GM12874 (cell line): ENCODE results near the gene CAPN15.

Experiments used
- TF ChIP-seq, protein P1 (sequence below): IDR thresholded peaks from 2 replicates; pipeline ENCODE4 v1.5.1; 2011; ENCODE audit warnings: low read depth, mild to moderate bottlenecking, control low read depth, low read length, moderate library complexity; ENCODE audit not compliant: insufficient read depth

The CAPN15 gene

DNA sequence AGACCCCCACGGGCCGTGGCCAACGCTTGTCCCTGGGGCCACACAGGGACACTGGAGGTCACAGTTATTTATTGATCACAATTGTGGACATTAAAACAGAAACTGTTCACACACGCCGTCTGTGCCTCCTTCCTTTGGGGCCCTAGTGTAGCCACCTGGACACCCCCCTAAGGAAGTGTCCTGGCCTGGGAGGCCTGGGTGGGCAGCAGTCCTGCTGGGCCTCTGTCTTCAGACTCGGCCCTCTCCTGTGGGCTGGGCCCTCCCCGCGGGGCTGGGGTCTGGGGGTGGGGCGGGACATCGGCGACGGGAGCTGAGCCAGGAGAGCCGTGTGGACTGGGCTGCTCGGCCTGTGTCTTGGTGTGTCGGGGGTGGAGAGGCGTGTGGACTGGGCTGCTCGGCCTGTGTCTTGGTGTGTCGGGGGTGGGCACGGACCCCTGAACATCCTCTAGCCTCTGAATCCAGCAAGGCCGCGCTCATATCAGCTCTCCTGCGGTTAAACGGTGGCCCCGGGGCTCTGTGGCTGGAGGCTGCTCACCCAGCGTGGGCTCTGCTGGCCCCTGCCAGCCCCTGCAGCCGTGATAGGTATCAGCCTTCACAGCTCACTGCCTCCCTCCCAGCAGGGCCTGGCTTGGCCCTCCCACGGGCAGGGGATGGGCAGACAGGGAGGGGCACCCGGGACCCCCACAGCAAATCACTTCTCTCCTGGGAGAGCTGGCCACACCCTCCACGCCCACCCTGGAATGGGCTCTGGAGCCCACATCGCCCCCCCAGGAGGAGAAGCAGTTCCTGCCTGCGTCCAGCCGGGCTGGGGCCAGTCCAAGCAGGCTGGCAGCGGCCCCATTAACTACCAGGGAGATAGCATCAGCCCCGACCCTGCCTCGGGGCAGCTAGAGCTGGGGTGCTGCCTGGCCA, 38.2 kb downstream of the CAPN15 start:
- TF ChIP-seq, protein P1, sequence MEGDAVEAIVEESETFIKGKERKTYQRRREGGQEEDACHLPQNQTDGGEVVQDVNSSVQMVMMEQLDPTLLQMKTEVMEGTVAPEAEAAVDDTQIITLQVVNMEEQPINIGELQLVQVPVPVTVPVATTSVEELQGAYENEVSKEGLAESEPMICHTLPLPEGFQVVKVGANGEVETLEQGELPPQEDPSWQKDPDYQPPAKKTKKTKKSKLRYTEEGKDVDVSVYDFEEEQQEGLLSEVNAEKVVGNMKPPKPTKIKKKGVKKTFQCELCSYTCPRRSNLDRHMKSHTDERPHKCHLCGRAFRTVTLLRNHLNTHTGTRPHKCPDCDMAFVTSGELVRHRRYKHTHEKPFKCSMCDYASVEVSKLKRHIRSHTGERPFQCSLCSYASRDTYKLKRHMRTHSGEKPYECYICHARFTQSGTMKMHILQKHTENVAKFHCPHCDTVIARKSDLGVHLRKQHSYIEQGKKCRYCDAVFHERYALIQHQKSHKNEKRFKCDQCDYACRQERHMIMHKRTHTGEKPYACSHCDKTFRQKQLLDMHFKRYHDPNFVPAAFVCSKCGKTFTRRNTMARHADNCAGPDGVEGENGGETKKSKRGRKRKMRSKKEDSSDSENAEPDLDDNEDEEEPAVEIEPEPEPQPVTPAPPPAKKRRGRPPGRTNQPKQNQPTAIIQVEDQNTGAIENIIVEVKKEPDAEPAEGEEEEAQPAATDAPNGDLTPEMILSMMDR, result no peak

DNA sequence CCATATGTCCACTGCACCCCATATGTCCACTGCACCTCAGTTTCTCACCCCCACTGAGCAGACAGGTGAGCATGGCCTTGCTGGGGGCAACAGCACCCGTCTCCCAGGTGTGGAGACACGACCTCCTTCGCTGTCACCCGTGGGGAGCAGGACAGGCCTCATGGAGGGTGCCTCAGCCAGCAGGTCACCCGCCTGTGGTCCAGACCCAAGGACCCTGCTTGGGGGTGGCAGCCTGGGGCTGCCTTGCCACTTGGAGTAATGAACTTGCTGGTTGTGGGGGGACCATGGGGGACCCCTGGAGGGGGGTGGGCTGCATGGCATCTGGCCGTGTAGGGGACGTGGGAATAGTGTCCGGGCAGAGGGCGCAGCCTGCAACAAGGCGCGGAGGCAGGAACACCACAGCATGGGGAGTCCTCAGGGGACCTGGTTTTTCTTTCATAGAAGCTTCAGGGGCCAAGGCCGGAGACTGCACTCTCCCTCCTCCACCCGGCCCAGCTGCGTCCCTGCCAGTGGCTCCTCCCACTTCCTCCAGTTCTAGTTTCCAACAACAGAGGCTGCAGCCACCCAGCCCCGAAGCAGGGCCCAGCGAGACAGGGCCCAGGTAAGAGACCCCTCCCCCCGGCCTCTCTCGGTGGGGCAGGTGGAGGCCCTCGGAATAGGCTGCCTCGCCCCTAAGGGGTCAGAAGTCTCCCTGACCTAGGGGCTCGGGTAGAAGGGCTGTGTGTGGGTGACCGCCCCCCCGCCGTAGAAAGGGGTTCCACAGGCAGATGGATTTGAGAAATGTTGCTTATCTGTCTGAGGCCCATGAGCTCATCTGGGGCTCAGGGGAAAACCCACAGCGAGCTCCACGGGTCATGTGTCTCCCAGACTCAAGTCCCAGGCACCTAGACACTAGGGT, 39.2 kb downstream of the CAPN15 start, which contains the start of gene NHLRC4:
Gene NHLRC4, plus strand, starts transcription at position 531 of the 898 bp plus-strand sequence. CDS start 1,043 bp downstream, outside the sequence.
- TF ChIP-seq, protein P1, result no peak

DNA sequence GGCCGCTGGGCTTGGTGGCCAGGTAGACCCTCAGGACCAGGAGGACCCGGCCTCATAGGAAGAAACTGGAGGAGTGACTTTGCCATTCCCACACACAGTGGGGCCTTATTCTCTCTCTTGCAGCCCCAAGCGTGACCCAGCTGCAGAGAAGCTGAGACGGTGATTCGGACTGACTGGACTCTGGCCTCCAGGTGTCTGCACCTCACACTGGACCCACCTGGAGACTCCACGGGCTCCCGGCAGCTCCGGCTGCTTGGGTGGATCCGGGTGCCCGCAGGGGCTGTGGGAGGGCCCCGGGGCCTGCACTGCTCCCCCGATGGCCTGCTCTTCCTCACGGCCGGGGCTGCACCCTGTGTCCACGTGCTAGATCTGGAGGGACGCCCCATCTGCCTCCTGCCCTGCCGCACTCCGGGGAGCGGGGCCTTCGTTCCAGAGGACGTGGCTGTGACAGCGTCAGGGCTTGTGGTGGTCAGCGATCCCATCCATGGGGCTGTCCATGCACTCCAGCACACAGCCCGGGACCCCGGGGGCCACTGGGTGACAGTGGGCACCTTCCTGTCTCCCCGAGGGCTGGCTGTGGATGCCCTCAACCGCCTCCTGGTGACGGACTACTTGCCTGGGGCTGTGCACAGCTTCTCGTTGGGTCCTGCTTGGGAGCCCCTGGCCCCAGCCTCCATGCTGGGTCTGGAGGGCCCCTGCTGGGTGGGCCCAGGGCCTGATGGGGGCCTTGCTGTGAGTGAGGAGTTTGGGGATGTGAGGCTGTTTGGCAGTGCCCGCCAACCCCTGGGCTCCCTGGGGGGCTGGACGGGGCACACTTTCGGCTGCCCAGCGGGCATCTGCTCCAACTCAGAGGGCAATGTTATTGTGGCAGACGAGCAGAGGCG, 40.1 kb downstream of the CAPN15 start:
- TF ChIP-seq, protein P1, result no peak

DNA sequence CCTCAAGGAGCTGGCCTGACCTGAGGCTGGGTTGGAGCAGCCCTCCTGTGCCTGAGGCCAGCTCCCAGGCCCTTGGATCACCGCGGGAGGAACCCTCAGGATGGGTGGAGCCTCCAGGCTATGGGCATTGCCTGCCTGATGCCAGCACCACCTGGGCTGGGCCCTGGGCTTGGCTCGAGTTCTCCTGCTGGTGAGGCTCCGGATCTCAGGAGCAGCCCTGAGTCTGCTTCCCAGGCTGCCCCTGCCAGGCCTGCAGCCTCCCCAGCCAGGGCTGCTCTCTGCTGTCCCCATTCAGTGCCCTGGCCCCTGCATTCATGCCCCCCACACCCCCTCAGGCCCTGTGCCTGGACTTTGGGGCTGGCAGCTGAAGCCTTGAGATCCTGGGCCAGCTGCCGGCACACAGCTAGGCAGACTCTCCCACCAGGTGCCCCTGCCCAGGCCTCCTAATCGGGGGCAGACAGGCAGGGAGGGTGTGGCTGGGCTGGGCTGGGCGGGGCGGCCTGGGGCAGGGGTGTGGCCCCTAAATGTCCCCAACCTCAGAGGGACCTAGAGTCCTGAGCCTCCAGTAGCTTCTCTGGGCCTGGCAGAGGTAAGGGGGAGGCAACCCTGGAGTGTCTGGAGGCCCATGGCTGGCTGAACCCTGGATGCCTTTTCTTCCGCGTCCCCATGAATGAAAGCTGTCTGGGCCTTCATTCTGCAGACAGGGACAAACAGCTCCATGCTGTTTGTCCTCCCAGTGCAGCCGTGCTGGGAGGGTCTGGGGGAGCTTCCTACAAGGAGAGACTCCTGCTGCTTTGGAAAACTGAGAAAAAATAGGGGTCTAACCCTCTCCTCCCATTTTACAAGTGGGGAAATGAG, 41.1 kb downstream of the CAPN15 start:
- TF ChIP-seq, protein P1, result no peak

DNA sequence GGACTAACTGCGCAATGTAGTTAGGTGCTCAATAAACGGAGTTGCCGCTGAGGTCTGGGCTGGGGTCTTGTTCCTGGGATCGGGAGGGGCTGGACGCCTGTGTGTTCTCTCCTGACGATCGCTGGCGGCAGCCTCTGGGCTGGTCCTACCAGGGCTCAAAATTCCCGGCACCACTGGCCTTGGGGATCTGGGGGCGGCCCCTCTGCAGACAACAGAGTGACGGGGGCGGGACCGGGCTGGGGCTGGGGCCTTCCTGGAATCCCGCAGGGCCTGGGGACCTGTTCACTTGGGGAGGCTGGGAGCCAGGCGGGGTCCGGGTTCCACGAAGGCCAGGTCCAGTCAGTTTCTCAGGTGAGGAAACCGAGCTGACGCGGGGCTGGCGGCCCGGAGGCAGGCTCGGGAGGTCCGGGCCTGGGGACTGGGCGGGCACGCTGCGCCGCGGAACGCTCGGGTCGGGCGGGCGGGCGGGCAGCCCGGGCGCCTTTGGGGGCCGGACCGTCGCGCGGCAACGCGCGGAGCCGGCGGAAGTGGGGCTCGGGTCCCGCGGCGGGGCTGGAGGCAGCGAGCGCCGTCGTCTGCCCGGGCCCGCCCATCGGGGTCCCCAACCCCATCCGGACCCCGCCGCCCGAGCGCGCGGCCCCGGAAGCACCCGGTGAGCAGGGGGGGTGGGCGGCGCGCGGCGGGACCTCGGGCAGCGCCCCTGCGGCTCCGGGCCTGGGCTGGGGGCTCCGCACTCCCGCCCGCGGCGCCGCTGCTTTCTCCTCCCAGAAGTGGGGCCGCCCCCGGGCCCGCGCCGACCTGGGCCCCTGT, 42.1 kb downstream of the CAPN15 start, which contains the start of gene PIGQ:
Gene PIGQ, plus strand, starts transcription at position 524 of the 810 bp plus-strand sequence. CDS start 4,107 bp downstream, outside the sequence.
- TF ChIP-seq, protein P1, result no peak
